Measurements from ENCODE around the gene ADCY4. TPM values are rescaled to one million over a fixed set of nuclear protein-coding genes. Genes with fewer than 3 reads are reported as not detected.
A peak's percentile ranks its signal among the peaks of the same experiment; 100 is the strongest.

ADCY4 gene
- total and polyA plus RNA-seq, 2 of the 8 experiments (the other 6 are each of a cell fraction or from before 2014, with no cell fraction given): 0.27 to 0.35 TPM

DNA sequence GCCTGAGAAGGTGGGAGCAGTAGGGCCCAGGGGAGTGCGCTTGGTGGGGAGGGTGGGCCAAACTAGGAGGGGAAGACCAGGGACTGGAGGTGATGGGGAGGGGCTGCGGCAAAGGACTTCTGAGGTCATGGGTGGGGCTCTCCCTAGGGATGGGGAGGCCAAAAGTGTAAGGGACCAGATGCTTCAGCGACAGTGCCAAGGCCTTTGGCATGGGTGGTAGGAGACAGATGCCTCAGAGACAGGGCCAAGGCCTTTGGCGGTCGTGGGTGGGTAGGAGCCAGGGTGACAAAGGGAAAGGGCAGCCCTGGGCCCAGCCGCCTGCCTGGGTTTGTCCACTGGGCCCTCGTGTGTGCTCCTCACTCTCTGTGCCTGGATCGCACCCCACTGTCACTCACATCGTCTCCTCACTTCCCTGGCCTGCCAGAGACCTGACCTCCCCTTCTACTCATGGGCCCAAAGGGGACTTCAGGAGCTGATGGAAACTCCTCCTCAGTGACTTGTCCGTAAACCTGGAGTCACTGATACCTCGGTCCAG, 50.3 kb downstream of the ADCY4 start:
- CTCF ChIA-PET (ENCODE audit: partially characterized antibody): interaction anchor here (4.9 to 11.5 kb wide), 5 partner anchors 7 to 42 kb away, joined by 30 to 137 read pairs (median 44); partner anchors contain the start of genes CIDEB, DHRS1, LTB4R2 and NOP9
- TF ChIP-seq TBP (IDR thresholded peaks at IDR 0.05; ENCODE audit: low read depth, low read length): no peak
- TF ChIP-seq, protein P1, sequence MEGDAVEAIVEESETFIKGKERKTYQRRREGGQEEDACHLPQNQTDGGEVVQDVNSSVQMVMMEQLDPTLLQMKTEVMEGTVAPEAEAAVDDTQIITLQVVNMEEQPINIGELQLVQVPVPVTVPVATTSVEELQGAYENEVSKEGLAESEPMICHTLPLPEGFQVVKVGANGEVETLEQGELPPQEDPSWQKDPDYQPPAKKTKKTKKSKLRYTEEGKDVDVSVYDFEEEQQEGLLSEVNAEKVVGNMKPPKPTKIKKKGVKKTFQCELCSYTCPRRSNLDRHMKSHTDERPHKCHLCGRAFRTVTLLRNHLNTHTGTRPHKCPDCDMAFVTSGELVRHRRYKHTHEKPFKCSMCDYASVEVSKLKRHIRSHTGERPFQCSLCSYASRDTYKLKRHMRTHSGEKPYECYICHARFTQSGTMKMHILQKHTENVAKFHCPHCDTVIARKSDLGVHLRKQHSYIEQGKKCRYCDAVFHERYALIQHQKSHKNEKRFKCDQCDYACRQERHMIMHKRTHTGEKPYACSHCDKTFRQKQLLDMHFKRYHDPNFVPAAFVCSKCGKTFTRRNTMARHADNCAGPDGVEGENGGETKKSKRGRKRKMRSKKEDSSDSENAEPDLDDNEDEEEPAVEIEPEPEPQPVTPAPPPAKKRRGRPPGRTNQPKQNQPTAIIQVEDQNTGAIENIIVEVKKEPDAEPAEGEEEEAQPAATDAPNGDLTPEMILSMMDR (IDR thresholded peaks at IDR 0.05; ENCODE audit: control extremely low read depth in 1 of 3, insufficient read depth in 1 of 3, low read depth in 1 of 3, low read length in 3 of 3): no peak
- no peak for TF ChIP-seq BRCA1 (IDR thresholded peaks at IDR 0.05; ENCODE audit: low read depth, low read length)
- no peak for TF ChIP-seq CBX5 (IDR thresholded peaks at IDR 0.05; ENCODE audit: low read depth, low read length)
- TF ChIP-seq RFX5 (IDR thresholded peaks at IDR 0.05; ENCODE audit: borderline replicate concordance, low read depth, low read length): no peak
- no peak for TF ChIP-seq CHD1 (IDR thresholded peaks at IDR 0.05; ENCODE audit: low read depth, low read length)
- TF ChIP-seq YY1 (IDR thresholded peaks at IDR 0.05; ENCODE audit: low read depth, low read length): no peak
- no peak for TF ChIP-seq TAF7 (optimal IDR thresholded peaks at IDR 0.05; ENCODE audit: borderline replicate concordance, low read depth, low read length)
- no peak for TF ChIP-seq SIN3A (conservative IDR thresholded peaks at IDR 0.05 in 1 of 2, IDR thresholded peaks at IDR 0.05 in 1 of 2; ENCODE audit: low read depth in 1 of 2, low read length in 2 of 2)
- TF ChIP-seq GABPA (IDR thresholded peaks at IDR 0.05; ENCODE audit: borderline replicate concordance, insufficient read depth, low read length): no peak
- TF ChIP-seq POU5F1 (IDR thresholded peaks at IDR 0.05; ENCODE audit: low read depth, low read length): no peak

More for the DNA sequence above, 50.3 kb downstream of the ADCY4 start:
- Histone ChIP-seq H3K79me2 (ENCODE audit: control insufficient read depth in 1 of 2, insufficient read depth in 2 of 2, low read length in 2 of 2) (no peaks in the 10 kb centered on the region), H4K91ac (replicated peaks; ENCODE audit: insufficient read length, low read length) (no peak overlapping the region), H2BK120ac (replicated peaks; ENCODE audit: low read depth, low read length) (no peak overlapping the region), H3K14ac (ENCODE audit: insufficient read length) (no peak overlapping the region), H2AK5ac (ENCODE audit: low read depth, low read length) (no peak overlapping the region), H3K4me1 (replicated peaks in 1 of 4; ENCODE audit: control insufficient read depth in 3 of 4, insufficient read depth in 4 of 4, low read length in 3 of 4) (no peaks in the 10 kb centered on the region), H3K4ac (replicated peaks; ENCODE audit: insufficient read length, low read depth, low read length) (no peak overlapping the region), H3K4me2 (ENCODE audit: insufficient read depth in 1 of 2, low read depth in 2 of 2, low read length in 2 of 2) (no peak overlapping the region), H3K23me2 (ENCODE audit: low read depth, low read length) (no peaks in the 10 kb centered on the region), H2BK20ac (ENCODE audit: low read length) (no peak overlapping the region), H3K56ac (replicated peaks; ENCODE audit: insufficient read length, low read depth, low read length) (no peak overlapping the region), H3K23ac (ENCODE audit: insufficient read length) (no peak overlapping the region), H4K20me1 (replicated peaks in 1 of 2; ENCODE audit: control insufficient read depth in 1 of 2, insufficient read depth in 2 of 2, low read length in 2 of 2) (peaks cover 0 to 3% of the 10 kb centered on the region in 2 experiments), H3K4me3 (ENCODE audit: extremely low read depth in 1 of 4, insufficient read depth in 2 of 4, low read depth in 3 of 4, low read length in 4 of 4) (no peak overlapping the region), H3K27me3 (replicated peaks in 1 of 4; ENCODE audit: control insufficient read depth in 3 of 4, extremely low read depth in 1 of 4, insufficient read depth in 3 of 4, low read length in 3 of 4) (no peaks in the 10 kb centered on the region), H3K36me3 (ENCODE audit: control insufficient read depth in 2 of 4, insufficient read depth in 4 of 4, low read length in 3 of 4) (peaks cover 0 to 2% (median 0%) of the 10 kb centered on the region in 4 experiments; a peak in 1 of 8 replicates), H2BK12ac (ENCODE audit: low read depth, low read length) (no peak overlapping the region), H3K27ac (ENCODE audit: low read depth, low read length) (no peak overlapping the region), H2BK15ac (ENCODE audit: low read length) (no peak overlapping the region), H3K9ac (replicated peaks in 1 of 4; ENCODE audit: extremely low read depth in 1 of 4, low read depth in 3 of 4, low read length in 3 of 4) (no peak overlapping the region), H3K9me3 (ENCODE audit: insufficient read depth in 2 of 2, low read depth in 1 of 2, low read length in 1 of 2) (no peaks in the 10 kb centered on the region), H4K8ac (ENCODE audit: extremely low read depth, insufficient read depth, low read length) (no peak overlapping the region), H3K18ac (ENCODE audit: extremely low read depth, low read length) (no peak overlapping the region), H2AFZ (ENCODE audit: low read length) (no peak overlapping the region), H2BK5ac (ENCODE audit: low read depth, low read length) (peak overlapping the region; percentile 56; the same call in 1 of the 2 replicates), H3K79me1 (ENCODE audit: low read depth, low read length) (no peaks in the 10 kb centered on the region; the same call in 1 of the 2 replicates), H4K5ac (ENCODE audit: insufficient read length, low read depth, low read length) (no peak overlapping the region)
- POLR2A ChIA-PET (ENCODE audit: partially characterized antibody): interaction anchor here (0.9 to 3.8 kb wide), 8 partner anchors 8 to 95 kb away, joined by 3 to 13 read pairs (median 4); partner anchors contain the start of genes RABGGTA and TINF2
- no peak for DNase-seq (ENCODE audit: low read depth in 1 of 2, low spot score in 2 of 2)
- FAIRE-seq: no peak
- 81% methylated on average over 10 of the region's 11 CpGs; no CpG with 5 or more reads in 1 of the 2 experiments for WGBS, 2 experiments (ENCODE audit: extremely low coverage in 1 of 2, insufficient coverage in 1 of 2, insufficient read length in 1 of 2, insufficient replicate concordance in 2 of 2, low coverage in 1 of 2, low lambda C conversion rate in 2 of 2, missing lambda C conversion rate in 1 of 2)
